H9 (cell line): Measurements from ENCODE around the gene ZNF106. TPM values are rescaled to one million over a fixed set of nuclear protein-coding genes. Genes with fewer than 3 reads are reported as not detected.

ENCODE experiments used
- DNase-seq: peaks from one replicate; pipeline ENCODE4 v3.0.0-alpha.2; 2017
- H2AFZ ChIP-seq: one replicate; pipeline ENCODE4 v1.6.1; 2013; ENCODE audit warnings: mild to moderate bottlenecking, low read length, control low read depth, moderate library complexity
- H2AK5ac ChIP-seq: 2 replicates; pipeline ENCODE4 v1.6.1; 2013; ENCODE audit warnings: low read length, control low read depth, mixed read lengths; ENCODE audit not compliant: insufficient read length
- H2BK120ac ChIP-seq: one replicate; pipeline ENCODE4 v1.6.1; 2013; ENCODE audit warnings: low read depth, mild to moderate bottlenecking, low read length, control low read depth, inconsistent platforms; ENCODE audit not compliant: poor library complexity, severe bottlenecking
- H2BK12ac ChIP-seq: 2 replicates; pipeline ENCODE4 v1.6.1; 2013; ENCODE audit warnings: low read length, control low read depth, mixed read lengths, low read depth; ENCODE audit not compliant: insufficient read length
- H2BK15ac ChIP-seq: 2 replicates; pipeline ENCODE4 v1.6.1; 2013; ENCODE audit warnings: low read depth, low read length, control low read depth
- H2BK20ac ChIP-seq: one replicate; pipeline ENCODE4 v1.6.1; 2013; ENCODE audit warnings: low read depth, mild to moderate bottlenecking, low read length, control low read depth, inconsistent platforms; ENCODE audit not compliant: poor library complexity, severe bottlenecking
- H2BK5ac ChIP-seq: 2 replicates; pipeline ENCODE4 v1.6.1; 2013; ENCODE audit warnings: low read length, control low read depth, mixed read lengths; ENCODE audit not compliant: insufficient read length
- H3K14ac ChIP-seq: 2 replicates; pipeline ENCODE4 v1.6.1; 2013; ENCODE audit warnings: low read length, control low read depth; ENCODE audit not compliant: insufficient read depth
- H3K18ac ChIP-seq: 2 replicates; pipeline ENCODE4 v1.6.1; 2013; ENCODE audit warnings: low read depth, mild to moderate bottlenecking, mixed read lengths, low read length, control low read depth; ENCODE audit not compliant: insufficient read length
- H3K23ac ChIP-seq: 2 replicates; pipeline ENCODE4 v1.6.1; 2013; ENCODE audit warnings: low read length, control low read depth, mixed read lengths, low read depth; ENCODE audit not compliant: insufficient read length
- H3K23me2 ChIP-seq: 2 replicates; pipeline ENCODE4 v1.6.1; 2013; ENCODE audit warnings: low read depth, mild to moderate bottlenecking, mixed read lengths, low read length, control low read depth; ENCODE audit not compliant: insufficient read length, poor library complexity, severe bottlenecking
- H3K27ac ChIP-seq: 2 replicates; pipeline ENCODE4 v1.5.1; 2013; ENCODE audit warnings: low read length, control low read depth, mixed read lengths, low read depth; ENCODE audit not compliant: insufficient read length
- H3K27me3 ChIP-seq: 2 replicates; pipeline ENCODE4 v1.6.1; 2013; ENCODE audit warnings: low read length, control low read depth, inconsistent platforms; ENCODE audit not compliant: insufficient read depth
- H3K4ac ChIP-seq: 2 replicates; pipeline ENCODE4 v1.6.1; 2013; ENCODE audit warnings: low read depth, mild to moderate bottlenecking, control low read depth, inconsistent platforms, low read length, moderate library complexity
- H3K4me1 ChIP-seq: 2 replicates; pipeline ENCODE4 v1.6.1; 2013; ENCODE audit warnings: low read length, control low read depth, inconsistent platforms; ENCODE audit not compliant: insufficient read depth
- H3K4me2 ChIP-seq: 2 replicates; pipeline ENCODE4 v1.6.1; 2013; ENCODE audit warnings: low read length, control low read depth, mixed read lengths; ENCODE audit not compliant: insufficient read length, insufficient read depth
- H3K56ac ChIP-seq: 2 replicates; pipeline ENCODE4 v1.6.1; 2013; ENCODE audit warnings: low read depth, mild to moderate bottlenecking, mixed read lengths, low read length, control low read depth; ENCODE audit not compliant: insufficient read length
- H3K79me1 ChIP-seq: 2 replicates; pipeline ENCODE4 v1.6.1; 2013; ENCODE audit warnings: low read depth, mild to moderate bottlenecking, moderate library complexity, low read length, control low read depth, inconsistent platforms; ENCODE audit not compliant: insufficient read depth, poor library complexity, severe bottlenecking
- H3K79me2 ChIP-seq: 2 replicates; pipeline ENCODE4 v1.6.1; 2013; ENCODE audit warnings: low read length, control low read depth, inconsistent platforms; ENCODE audit not compliant: insufficient read depth
- H3K9ac ChIP-seq: 2 replicates; pipeline ENCODE4 v1.6.1; 2013; ENCODE audit warnings: low read length, control low read depth, mixed read lengths; ENCODE audit not compliant: insufficient read length; ENCODE audit errors: extremely low read depth
- H3K9me3 ChIP-seq: one replicate; pipeline ENCODE4 v1.6.1; 2013; ENCODE audit warnings: low read depth, low read length, inconsistent platforms; ENCODE audit not compliant: control insufficient read depth
- H3T11ph ChIP-seq: one replicate; pipeline ENCODE4 v1.6.1; 2013; ENCODE audit warnings: mild to moderate bottlenecking, low read length, control low read depth, inconsistent platforms
- H4K20me1 ChIP-seq: one replicate; pipeline ENCODE4 v1.6.1; 2013; ENCODE audit not compliant: control insufficient read depth, insufficient read length, insufficient read depth
- H4K5ac ChIP-seq: 2 replicates; pipeline ENCODE4 v1.6.1; 2013; ENCODE audit warnings: low read depth, mild to moderate bottlenecking, mixed read lengths, low read length, control low read depth; ENCODE audit not compliant: insufficient read length
- H4K8ac ChIP-seq: replicated peaks from 2 replicates; pipeline ENCODE4 v1.6.1; 2013; ENCODE audit warnings: low read length, control low read depth, mixed read lengths, low read depth; ENCODE audit not compliant: insufficient read length
- H4K91ac ChIP-seq: 2 replicates; pipeline ENCODE4 v1.6.1; 2013; ENCODE audit warnings: low read depth, mild to moderate bottlenecking, moderate library complexity, mixed read lengths, low read length, control low read depth; ENCODE audit not compliant: insufficient read length
- H3K27ac Mint-ChIP-seq, 3 experiments: 2 replicates in 2 of 3; 3 replicates in 1 of 3; pipeline ENCODE4 v1.8.0; 2020 to 2021; ENCODE audit warnings: mixed read lengths in 3 of 3, mild to moderate bottlenecking in 1 of 3, moderate library complexity in 1 of 3
- H3K27me3 Mint-ChIP-seq: 2 replicates; pipeline ENCODE4 v1.8.0; 2021; ENCODE audit warnings: low read depth, mild to moderate bottlenecking, moderate library complexity, mixed read lengths
- H3K36me3 Mint-ChIP-seq, 3 experiments: 2 replicates in 2 of 3; 3 replicates in 1 of 3; pipeline ENCODE4 v1.8.0; 2020 to 2021; ENCODE audit warnings: low read depth in 3 of 3, mixed read lengths in 3 of 3; ENCODE audit not compliant: insufficient read depth in 1 of 3
- H3K4me1 Mint-ChIP-seq, 2 experiments: 2 replicates each; pipeline ENCODE4 v1.8.0; 2020; ENCODE audit warnings: mixed read lengths in 2 of 2
- H3K4me3 Mint-ChIP-seq, 2 experiments: 2 replicates in 1 of 2; 3 replicates in 1 of 2; pipeline ENCODE4 v1.8.0; 2020 to 2021; ENCODE audit warnings: mild to moderate bottlenecking in 2 of 2, mixed read lengths in 2 of 2, moderate library complexity in 1 of 2
- H3K9me3 Mint-ChIP-seq, 2 experiments: 2 replicates in 1 of 2; 3 replicates in 1 of 2; pipeline ENCODE4 v1.8.0; 2020; ENCODE audit warnings: mild to moderate bottlenecking in 2 of 2, mixed read lengths in 2 of 2, moderate library complexity in 1 of 2
- WGBS: extraction: QIAGEN DNeasy Blood & Tissue Kit; methylation state at CpG from one replicate; pipeline ENCODE4 v1.1.7; 2013; ENCODE audit warnings: missing lambda C conversion rate, low lambda C conversion rate, mixed read lengths; ENCODE audit not compliant: insufficient read length; ENCODE audit errors: extremely low coverage; 5-methylcytosine and 5-hydroxymethylcytosine counted together
- total RNA-seq: library from RNA; stranded (reverse); gene quantifications from 2 replicates; pipeline ENCODE4 v1.2.1, GENCODE V29; 2021
- TF ChIP-seq, protein P1 (sequence below): fragments of 200-600 bp; sonication (generic); conservative IDR thresholded peaks from 3 replicates; pipeline ENCODE4 v1.8.0; 2021; ENCODE audit warnings: antibody characterized with exemption, mild to moderate bottlenecking

ZNF106 gene
- total RNA-seq, 1 experiment from 2014 or later = 55.0 TPM

DNA sequence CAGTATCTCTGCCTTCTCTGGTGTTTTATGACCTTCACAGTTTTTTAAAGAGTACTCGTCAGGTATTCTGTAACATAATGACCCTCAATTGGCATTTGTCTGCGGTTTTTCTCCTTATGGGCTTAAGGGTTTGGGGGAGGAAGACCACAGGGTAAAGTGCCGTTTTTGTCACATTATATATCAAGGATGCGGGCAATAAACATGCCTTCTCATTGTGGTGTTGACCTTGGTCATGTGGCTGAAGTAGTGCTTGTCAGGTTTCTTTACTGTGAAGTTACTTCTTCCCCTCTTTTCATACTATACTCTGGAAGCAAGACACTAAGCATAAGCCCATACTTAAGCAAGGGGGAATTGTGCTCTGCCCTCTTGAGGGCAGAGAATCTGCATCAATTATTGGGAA is 115.0 kb downstream of the ZNF106 start:
- no peak overlapping the region for H2BK20ac ChIP-seq
- no peak overlapping the region for H3K27ac Mint-ChIP-seq
- H3K56ac ChIP-seq = no peak overlapping the region
- H2BK15ac ChIP-seq = no peak overlapping the region
- H2AFZ ChIP-seq = no peak overlapping the region
- no peak overlapping the region for H2AK5ac ChIP-seq
- no peak overlapping the region for H4K8ac ChIP-seq
- WGBS = no CpG with 5 or more reads among the region's 4 CpGs
- H3K4me1 ChIP-seq = no peaks in the 10 kb centered on the region
- H4K5ac ChIP-seq = no peak overlapping the region
- H3K79me1 ChIP-seq = no peaks in the 10 kb centered on the region
- H3T11ph ChIP-seq = no peak overlapping the region
- H3K79me2 ChIP-seq = no peaks in the 10 kb centered on the region
- no peak overlapping the region for H3K18ac ChIP-seq
- no peak overlapping the region for H3K14ac ChIP-seq
- H3K4me3 Mint-ChIP-seq = no peak overlapping the region
- H3K23me2 ChIP-seq = no peaks in the 10 kb centered on the region
- H3K9me3 ChIP-seq = no peaks in the 10 kb centered on the region
- no peak overlapping the region for H4K91ac ChIP-seq
- no peak overlapping the region for H3K4me2 ChIP-seq
- no peak overlapping the region for H2BK12ac ChIP-seq
- H3K4ac ChIP-seq = no peak overlapping the region
- DNase-seq = no peak
- H3K23ac ChIP-seq = no peak overlapping the region
- no peaks in the 10 kb centered on the region for H4K20me1 ChIP-seq
- H3K9ac ChIP-seq = no peak overlapping the region
- H2BK5ac ChIP-seq = no peak overlapping the region
- peaks cover 6 to 26% (median 16%) of the 10 kb centered on the region in 3 experiments; a peak in 6 of 7 replicates for H3K36me3 Mint-ChIP-seq
- H2BK120ac ChIP-seq = no peak overlapping the region
- H3K4me1 Mint-ChIP-seq = no peaks in the 10 kb centered on the region
- peaks cover 25% of the 10 kb centered on the region for H3K27me3 Mint-ChIP-seq
- H3K9me3 Mint-ChIP-seq = peaks cover 31 to 32% of the 10 kb centered on the region in 2 experiments
- TF ChIP-seq, protein P1, sequence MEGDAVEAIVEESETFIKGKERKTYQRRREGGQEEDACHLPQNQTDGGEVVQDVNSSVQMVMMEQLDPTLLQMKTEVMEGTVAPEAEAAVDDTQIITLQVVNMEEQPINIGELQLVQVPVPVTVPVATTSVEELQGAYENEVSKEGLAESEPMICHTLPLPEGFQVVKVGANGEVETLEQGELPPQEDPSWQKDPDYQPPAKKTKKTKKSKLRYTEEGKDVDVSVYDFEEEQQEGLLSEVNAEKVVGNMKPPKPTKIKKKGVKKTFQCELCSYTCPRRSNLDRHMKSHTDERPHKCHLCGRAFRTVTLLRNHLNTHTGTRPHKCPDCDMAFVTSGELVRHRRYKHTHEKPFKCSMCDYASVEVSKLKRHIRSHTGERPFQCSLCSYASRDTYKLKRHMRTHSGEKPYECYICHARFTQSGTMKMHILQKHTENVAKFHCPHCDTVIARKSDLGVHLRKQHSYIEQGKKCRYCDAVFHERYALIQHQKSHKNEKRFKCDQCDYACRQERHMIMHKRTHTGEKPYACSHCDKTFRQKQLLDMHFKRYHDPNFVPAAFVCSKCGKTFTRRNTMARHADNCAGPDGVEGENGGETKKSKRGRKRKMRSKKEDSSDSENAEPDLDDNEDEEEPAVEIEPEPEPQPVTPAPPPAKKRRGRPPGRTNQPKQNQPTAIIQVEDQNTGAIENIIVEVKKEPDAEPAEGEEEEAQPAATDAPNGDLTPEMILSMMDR = no peak
- no peaks in the 10 kb centered on the region for H3K27me3 ChIP-seq
- H3K27ac ChIP-seq = no peak overlapping the region
